Left lung (tissue), 10 donors: ENCODE measurements around the gene ACOX2. TPM values are rescaled to one million over a fixed set of nuclear protein-coding genes. Genes with fewer than 3 reads are reported as not detected.

Source experiments
- ATAC-seq: fragments of 200-7000 bp; cut with Tn5 transposase; one replicate; pipeline ENCODE4 v1.9.1; 2020; ENCODE audit warnings: moderate library complexity
- DNase-seq, 4 donors: peaks; one replicate each; pipeline ENCODE4 v3.0.0-alpha.2; 2013 to 2020
- H3K27ac ChIP-seq, 2 donors: fragments of 200-600 bp; sonication (generic) in 1 of 2; one replicate each; pipeline versions ENCODE4 v1.5.0 to v1.8.0; 2020 to 2021
- H3K27me3 ChIP-seq, 2 donors: fragments of 200-600 bp; sonication (generic) in 1 of 2; one replicate each; pipeline versions ENCODE4 v1.5.0 to v1.8.0; 2020 to 2021
- H3K36me3 ChIP-seq, 2 donors: fragments of 200-600 bp; sonication (generic) in 1 of 2; one replicate each; pipeline versions ENCODE4 v1.5.0 to v1.8.0; 2020 to 2021
- H3K4me1 ChIP-seq, 2 donors: fragments of 200-600 bp; one replicate each; pipeline ENCODE4 v1.8.0; 2021
- H3K4me3 ChIP-seq, 2 donors: fragments of 200-600 bp; sonication (generic) in 1 of 2; one replicate each; pipeline versions ENCODE4 v1.5.0 to v1.8.0; 2020 to 2021; ENCODE audit warnings: mild to moderate bottlenecking in 1 of 2
- H3K9me3 ChIP-seq, 2 donors: fragments of 200-600 bp; sonication (generic) in 1 of 2; one replicate each; pipeline versions ENCODE4 v1.5.0 to v1.8.0; 2020 to 2021
- CTCF ChIP-seq, 2 donors: fragments of 200-600 bp; sonication (generic) in 1 of 2; IDR thresholded peaks; one replicate each; pipeline versions ENCODE4 v1.5.0 to v1.8.0; 2021; ENCODE audit warnings: antibody characterized with exemption in 2 of 2
- intact Hi-C, 2 donors: fragments of 100-400 bp; cut with DNase I; formaldehyde crosslinking; loops; one replicate each; pipeline versions ENCODE4 v1.11.2 to v1.14.2; 2022
- polyA plus RNA-seq, 6 donors: library from polyadenylated mRNA; unstranded; fragments of 120-200 nt; gene quantifications; one replicate each; pipeline ENCODE4 v1.2.1, GENCODE V29; 2013; ENCODE audit not compliant: insufficient read length in 6 of 6
- total RNA-seq, 2 donors: library from RNA; stranded (reverse); fragmentation: NEBNext Ultra II Directional; extraction: Animal tissue kit (Norgen Biotek cat#: 25700); gene quantifications; one replicate each; pipeline ENCODE4 v1.2.1, GENCODE V29; 2021
- donor health status: DM: no; HTN: yes; CAD: no.
- donor health status: DM: no; HTN: no; CAD: no.

Gene ACOX2
- total and polyA plus RNA-seq, 8 donors: 9.8 to 58.1 (median 42.8) TPM

GRCh38 chr3:58488967-58489366 is 48.0 kb downstream of the ACOX2 start:
- ATAC-seq: no peak

DNA sequence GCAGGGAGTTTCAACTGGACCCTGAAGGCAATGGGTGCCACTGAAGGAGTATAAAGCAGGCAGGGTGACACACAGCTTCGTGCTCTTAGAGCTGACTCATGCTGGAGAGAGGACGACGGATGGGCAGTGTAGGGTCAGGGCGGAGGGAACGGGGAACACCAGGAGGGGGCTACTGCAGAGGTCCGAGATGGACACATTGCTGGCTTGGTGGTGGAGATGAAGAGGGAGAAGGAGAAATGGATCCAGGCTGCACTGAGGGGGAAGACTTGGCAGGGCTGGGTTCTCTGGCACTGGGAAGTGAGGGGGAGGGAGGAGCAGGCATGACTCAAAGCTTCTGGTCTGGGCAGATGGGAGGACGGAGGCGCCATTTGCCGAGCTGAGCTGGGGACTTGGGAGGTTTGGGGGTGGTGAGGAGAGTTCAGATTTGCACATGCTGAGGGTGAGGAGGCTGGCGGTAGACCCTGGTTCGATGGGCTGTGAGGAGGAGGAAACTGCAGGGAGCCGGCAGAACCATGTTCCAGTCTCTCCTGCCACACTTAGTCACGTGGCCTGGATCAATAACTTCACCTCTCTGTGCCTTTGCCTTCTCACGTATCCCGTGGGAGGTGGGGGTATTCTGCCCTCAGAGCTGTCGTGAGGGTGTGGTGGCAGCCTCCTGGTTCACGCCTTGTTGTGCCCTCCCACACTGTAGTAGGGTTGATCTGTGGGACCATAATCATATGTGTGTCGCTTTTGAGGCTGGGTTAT is 49.7 kb downstream of the ACOX2 start:
- intact Hi-C loops: no loop called here

More at GRCh38 chr3:58488967-58489366, 48.0 kb downstream of the ACOX2 start:
- intact Hi-C loops: no loop called here
- Histone ChIP-seq H3K4me1 (peaks cover 9 to 48% of the 10 kb centered on the region in 2 donors), H3K4me3 (no peak overlapping the region), H3K27me3 (no peaks in the 10 kb centered on the region), H3K36me3 (no peaks in the 10 kb centered on the region), H3K27ac (no peak overlapping the region), H3K9me3 (no peaks in the 10 kb centered on the region)
- no peak for TF ChIP-seq CTCF (IDR thresholded peaks at IDR 0.05)
- no peak for DNase-seq

DNA sequence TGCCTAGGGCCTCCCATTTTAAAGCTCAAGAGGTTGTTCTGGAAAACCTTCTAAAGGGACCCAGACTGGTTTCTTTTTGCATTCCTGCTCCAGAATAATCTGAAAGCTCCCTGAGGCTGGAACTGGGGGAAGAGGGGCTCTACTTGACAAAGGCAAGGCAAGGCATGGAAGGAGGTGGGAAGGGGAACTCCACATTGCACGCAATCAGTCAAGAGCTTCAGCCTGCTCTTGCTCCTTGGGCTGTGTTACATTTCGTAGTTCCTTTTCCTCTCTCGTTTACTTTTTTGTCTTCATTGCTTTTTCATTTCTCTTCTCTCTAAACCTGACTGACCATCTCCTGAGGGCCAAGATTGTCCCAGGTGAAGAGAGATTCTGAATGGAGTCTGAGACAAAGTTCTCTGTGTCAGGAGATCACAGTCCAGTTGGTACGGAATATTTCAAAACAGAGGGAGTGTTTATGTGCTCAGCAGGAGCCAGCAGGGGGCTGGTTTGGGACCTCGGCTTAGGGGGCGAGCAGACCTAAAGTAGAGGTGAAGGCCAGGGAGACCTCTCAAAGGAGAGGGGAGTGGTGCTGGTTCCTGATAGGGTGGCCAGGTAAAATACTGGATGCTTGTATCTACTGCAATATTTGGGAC is 51.1 kb downstream of the ACOX2 start:
- Histone ChIP-seq H3K4me1 (peaks cover 0 to 42% of the 10 kb centered on the region in 2 donors), H3K4me3 (no peak overlapping the region), H3K27ac (no peak overlapping the region), H3K9me3 (no peaks in the 10 kb centered on the region), H3K36me3 (no peaks in the 10 kb centered on the region), H3K27me3 (no peaks in the 10 kb centered on the region)
- no peak for TF ChIP-seq CTCF (IDR thresholded peaks at IDR 0.05)
- ATAC-seq (no peak), DNase-seq (no peak)
- intact Hi-C loops: no loop called here

More for the DNA sequence above, 49.7 kb downstream of the ACOX2 start:
- no peak for ATAC-seq
- H3K36me3 ChIP-seq: no peaks in the 10 kb centered on the region
- peak in 1 of 4 donors; percentile 52 for DNase-seq
- H3K4me1 ChIP-seq: peaks cover 0 to 48% of the 10 kb centered on the region in 2 donors
- no peak overlapping the region for H3K4me3 ChIP-seq
- no peak for TF ChIP-seq CTCF (IDR thresholded peaks at IDR 0.05)
- H3K27me3 ChIP-seq: no peaks in the 10 kb centered on the region
- H3K9me3 ChIP-seq: no peaks in the 10 kb centered on the region
- peak overlapping the region in 1 of 2 donors; percentile 8 for H3K27ac ChIP-seq

DNA sequence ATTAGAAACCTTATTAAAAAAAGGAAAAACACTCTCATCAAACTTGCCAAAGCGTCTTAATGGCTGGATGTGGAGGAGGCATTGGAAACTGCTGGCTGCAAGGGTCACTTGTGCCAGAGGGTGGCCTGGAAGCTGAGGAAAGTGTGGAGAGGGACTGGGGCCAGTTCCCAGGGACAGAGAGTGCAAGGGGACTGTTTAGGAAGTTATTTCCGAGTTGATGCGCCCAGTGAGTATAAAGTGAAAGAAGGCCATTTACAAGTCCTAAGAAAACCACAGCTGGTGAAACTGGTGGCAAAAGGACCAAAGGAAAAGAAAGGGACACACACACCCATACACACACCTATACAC is 52.3 kb downstream of the ACOX2 start:
- H3K27ac ChIP-seq: no peak overlapping the region
- ATAC-seq (no peak), DNase-seq (no peak)
- H3K4me3 ChIP-seq: no peak overlapping the region
- no peaks in the 10 kb centered on the region for H3K9me3 ChIP-seq
- no peak for TF ChIP-seq CTCF (IDR thresholded peaks at IDR 0.05)
- peaks cover 0 to 42% of the 10 kb centered on the region in 2 donors for H3K4me1 ChIP-seq
- no peaks in the 10 kb centered on the region for H3K36me3 ChIP-seq
- no peaks in the 10 kb centered on the region for H3K27me3 ChIP-seq
- intact Hi-C loops: no loop called here

- H3K9me3 ChIP-seq: peaks cover 0 to 2% of the 10 kb centered on the region in 2 donors
- intact Hi-C loops: no loop called here
- H3K4me3 ChIP-seq: no peak overlapping the region
- no peak for DNase-seq
- H3K27me3 ChIP-seq: no peaks in the 10 kb centered on the region
- peaks cover 0 to 42% of the 10 kb centered on the region in 2 donors for H3K4me1 ChIP-seq
- H3K27ac ChIP-seq: peak overlapping the region in 1 of 2 donors; percentile 48
- H3K36me3 ChIP-seq: no peaks in the 10 kb centered on the region
- TF ChIP-seq CTCF (IDR thresholded peaks at IDR 0.05): no peak
- peak; percentile 49 for ATAC-seq
These were observed 52.8 kb downstream of the ACOX2 start for GRCh38 chr3:58484045-58484721.
